Camera-type eye (tissue), 1 donor: ENCODE data around the gene KRTAP19-7. TPM values are rescaled to one million over a fixed set of nuclear protein-coding genes. Genes with fewer than 3 reads are reported as not detected.

Experiments
- total RNA-seq: library from RNA; depleted of rRNA; stranded (reverse); fragments of >200 nt; gene quantifications from one replicate; pipeline ENCODE4 v1.2.3, GENCODE V29; 2014

KRTAP19-7 gene
- total RNA-seq = not detected

GRCh38 chr21:30561264-30561895, at the start of gene KRTAP19-7:
Gene KRTAP19-7 (minus strand): TSS chr21:30561314. CDS start chr21:30561289, 25 bp downstream.

GRCh38 chr21:30600787-30601186, 39.7 kb upstream of the KRTAP19-7 start, which contains the start of gene KRTAP22-1:
Gene KRTAP22-1 (plus strand): TSS chr21:30601087.

GRCh38 chr21:30598802-30599201, 37.7 kb upstream of the KRTAP19-7 start, which contains the start of gene KRTAP6-2:
Gene KRTAP6-2 (minus strand): TSS chr21:30598902. CDS start chr21:30598874, 28 bp downstream.

GRCh38 chr21:30592140-30592539, 31.0 kb upstream of the KRTAP19-7 start, which contains the start of gene KRTAP6-3:
Gene KRTAP6-3 (plus strand): TSS chr21:30592440. CDS start chr21:30592446, 6 bp downstream.

GRCh38 chr21:30590297-30590696, 29.2 kb upstream of the KRTAP19-7 start, which contains the start of gene KRTAP22-2:
Gene KRTAP22-2 (minus strand): TSS chr21:30590397.

GRCh38 chr21:30541764-30542163, 19.4 kb downstream of the KRTAP19-7 start, which contains the start of gene KRTAP19-6:
Gene KRTAP19-6 (minus strand): TSS chr21:30541864. CDS start chr21:30541833, 31 bp downstream.

Other genes with a start within 250 kb of the KRTAP19-7 start
- not detected for gene KRTAP26-1, start 241.0 kb downstream of the KRTAP19-7 start, total RNA-seq
- not detected for gene KRTAP27-1, start 223.6 kb downstream of the KRTAP19-7 start, total RNA-seq
- gene KRTAP23-1, start 212.7 kb downstream of the KRTAP19-7 start, total RNA-seq = not detected
- gene KRTAP13-2, start 189.0 kb downstream of the KRTAP19-7 start, total RNA-seq = not detected
- gene KRTAP13-1, start 165.3 kb downstream of the KRTAP19-7 start, total RNA-seq = not detected
- not detected for gene KRTAP13-3, start 135.4 kb downstream of the KRTAP19-7 start, total RNA-seq
- gene KRTAP13-4, start 131.1 kb downstream of the KRTAP19-7 start, total RNA-seq = not detected
- gene KRTAP15-1, start 121.0 kb downstream of the KRTAP19-7 start, total RNA-seq = not detected
- gene KRTAP19-1, start 80.9 kb downstream of the KRTAP19-7 start, total RNA-seq = not detected
- not detected for gene KRTAP19-2, start 73.9 kb downstream of the KRTAP19-7 start, total RNA-seq
- not detected for gene KRTAP19-3, start 69.3 kb downstream of the KRTAP19-7 start, total RNA-seq
- not detected for gene KRTAP19-4, start 64.1 kb downstream of the KRTAP19-7 start, total RNA-seq
- not detected for gene KRTAP19-5, start 59.2 kb downstream of the KRTAP19-7 start, total RNA-seq
- gene KRTAP19-6, start 19.4 kb downstream of the KRTAP19-7 start, total RNA-seq = not detected
- gene KRTAP22-2, start 29.1 kb upstream of the KRTAP19-7 start, total RNA-seq = not detected
- not detected for gene KRTAP6-3, start 31.1 kb upstream of the KRTAP19-7 start, total RNA-seq
- gene KRTAP6-2, start 37.6 kb upstream of the KRTAP19-7 start, total RNA-seq = not detected
- gene KRTAP22-1, start 39.8 kb upstream of the KRTAP19-7 start, total RNA-seq = not detected
- gene KRTAP6-1, start 52.6 kb upstream of the KRTAP19-7 start, total RNA-seq = not detected
- not detected for gene KRTAP20-1, start 55.1 kb upstream of the KRTAP19-7 start, total RNA-seq
- gene KRTAP20-4, start 59.3 kb upstream of the KRTAP19-7 start, total RNA-seq = not detected
- gene KRTAP20-2, start 73.9 kb upstream of the KRTAP19-7 start, total RNA-seq = not detected
- not detected for gene KRTAP20-3, start 81.5 kb upstream of the KRTAP19-7 start, total RNA-seq
- not detected for gene KRTAP21-3, start 157.5 kb upstream of the KRTAP19-7 start, total RNA-seq
- gene KRTAP21-2, start 185.9 kb upstream of the KRTAP19-7 start, total RNA-seq = not detected
- gene KRTAP21-1, start 194.1 kb upstream of the KRTAP19-7 start, total RNA-seq = 1.3 TPM